HG03378 (cell line): ENCODE results near the gene CLRN1.
"Not testable (repeated sequence)": the region's sequence is repeated elsewhere in the genome, so short reads cannot be mapped to it uniquely, and the experiment has no call there.

Experiments used
- ATAC-seq: cut with Tn5 transposase; IDR thresholded peaks from one replicate; pipeline ENCODE4 v1.9.1; 2021; ENCODE audit warnings: mild to moderate bottlenecking, moderate library complexity; ENCODE audit not compliant: unreplicated experiment

CLRN1 gene

GRCh38 chr3:150972366-150973071 is at the start of gene CLRN1:
Gene CLRN1 (minus strand): TSS chr3:150972727. CDS start chr3:150972708, 19 bp downstream.
- no peak for ATAC-seq

GRCh38 chr3:151016478-151016795 is 43.9 kb upstream of the CLRN1 start:
- no peak for ATAC-seq

- ATAC-seq = no peak
Observed at GRCh38 chr3:151015767-151016477, 43.4 kb upstream of the CLRN1 start.

GRCh38 chr3:151015181-151015580 is 42.7 kb upstream of the CLRN1 start:
- no peak for ATAC-seq

- ATAC-seq = no peak
Observed at GRCh38 chr3:151014501-151015018, 42.0 kb upstream of the CLRN1 start.

GRCh38 chr3:151012753-151013152 is 40.2 kb upstream of the CLRN1 start:
- no peak for ATAC-seq

GRCh38 chr3:151011427-151011826 is 38.9 kb upstream of the CLRN1 start:
- ATAC-seq = no peak

- no peak for ATAC-seq
Observed at GRCh38 chr3:151009981-151010380, 37.5 kb upstream of the CLRN1 start.

GRCh38 chr3:151009430-151009829 is 36.9 kb upstream of the CLRN1 start:
- ATAC-seq = no peak

GRCh38 chr3:151008699-151009098 is 36.2 kb upstream of the CLRN1 start:
- ATAC-seq = no peak

GRCh38 chr3:151003768-151004134 is 31.2 kb upstream of the CLRN1 start:
- ATAC-seq = no peak

- no peak for ATAC-seq
Observed at GRCh38 chr3:151003029-151003767, 30.7 kb upstream of the CLRN1 start.

GRCh38 chr3:151002003-151002981 is 29.8 kb upstream of the CLRN1 start:
- no peak for ATAC-seq

- no peak for ATAC-seq
Observed at GRCh38 chr3:150998996-150999395, 26.5 kb upstream of the CLRN1 start.

GRCh38 chr3:150996731-150997130 is 24.2 kb upstream of the CLRN1 start:
- no peak for ATAC-seq

GRCh38 chr3:150995510-150995909 is 23.0 kb upstream of the CLRN1 start:
- no peak for ATAC-seq

GRCh38 chr3:150989208-150989607 is 16.7 kb upstream of the CLRN1 start:
- ATAC-seq = no peak

GRCh38 chr3:150988395-150988794 is 15.9 kb upstream of the CLRN1 start:
- ATAC-seq = not testable (repeated sequence)

- no peak for ATAC-seq
Observed at GRCh38 chr3:150985711-150986110, 13.2 kb upstream of the CLRN1 start.

GRCh38 chr3:150984066-150984465 is 11.5 kb upstream of the CLRN1 start:
- no peak for ATAC-seq
